GM18505 (cell line): ENCODE data around the gene ZC3H7A.
"Not testable (repeated sequence)": the region's sequence is repeated elsewhere in the genome, so short reads cannot be mapped to it uniquely, and the experiment has no call there.

Experiments
- ATAC-seq: cut with Tn5 transposase; IDR thresholded peaks from one replicate; pipeline ENCODE4 v1.9.1; 2021; ENCODE audit not compliant: unreplicated experiment
- POLR2A ChIP-seq: IDR thresholded peaks from 4 replicates; pipeline ENCODE4 v1.6.1; 2011; ENCODE audit warnings: borderline replicate concordance; ENCODE audit not compliant: insufficient read depth, insufficient read length; ENCODE audit errors: extremely low read depth

Gene ZC3H7A

DNA sequence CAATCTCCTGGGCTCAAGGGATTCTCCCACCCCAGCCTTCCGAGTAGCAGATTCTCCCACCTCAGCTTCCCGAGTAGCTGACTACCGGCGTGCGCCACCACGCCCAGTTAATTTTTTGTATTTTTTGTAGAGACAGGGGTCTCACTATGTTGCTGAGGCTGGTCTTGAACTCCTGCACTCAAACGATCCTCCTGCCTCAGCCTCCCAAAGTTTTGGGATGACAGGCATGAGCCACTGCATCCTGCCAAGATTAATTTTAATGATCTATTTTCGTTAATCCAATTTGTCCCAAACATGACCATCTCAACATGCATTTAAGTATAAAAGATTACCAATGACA is 1.2 kb downstream of the ZC3H7A start:
- no peak for TF ChIP-seq POLR2A
- ATAC-seq: no peak

DNA sequence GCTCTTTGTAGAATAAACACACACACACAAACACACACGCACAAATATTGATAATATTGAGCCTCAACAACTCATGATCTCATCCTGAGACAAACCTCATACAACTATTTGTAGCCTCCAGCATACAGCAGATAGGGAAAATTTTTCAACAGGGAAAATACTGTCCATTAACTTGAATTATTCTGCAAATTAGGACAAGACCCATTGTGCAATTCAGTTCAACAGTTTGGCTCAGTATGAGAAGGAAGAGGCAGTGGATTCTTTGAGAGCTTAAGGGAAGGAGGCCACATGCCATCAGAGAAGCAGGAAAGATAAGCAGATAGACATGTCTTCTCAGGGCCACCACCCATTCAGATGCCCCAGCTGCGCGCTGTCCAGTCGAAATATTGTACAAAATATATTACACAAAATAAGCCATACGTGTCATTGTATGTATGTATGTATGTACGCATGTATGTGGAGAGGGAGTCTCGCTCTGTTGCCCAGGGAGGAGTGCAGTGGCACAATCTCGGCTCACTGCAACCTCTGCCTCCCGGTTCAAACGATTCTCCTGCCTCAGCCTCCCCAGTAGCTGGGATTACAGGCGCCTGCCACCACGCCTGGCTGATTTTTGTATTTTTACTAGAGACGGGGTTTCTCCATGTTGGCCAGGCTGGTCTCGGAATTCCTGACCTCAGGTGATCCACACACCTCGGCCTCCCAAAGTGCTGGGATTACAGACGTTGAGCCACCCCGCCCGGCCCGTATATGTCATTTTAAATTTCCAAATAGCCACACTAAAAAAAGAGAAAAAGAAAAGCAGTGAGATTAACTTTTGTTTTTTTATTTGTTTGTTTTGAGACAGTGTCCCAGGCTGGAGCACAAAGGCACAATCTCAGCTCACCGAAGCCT is 1.8 kb downstream of the ZC3H7A start:
- no peak for ATAC-seq
- no peak for TF ChIP-seq POLR2A

DNA sequence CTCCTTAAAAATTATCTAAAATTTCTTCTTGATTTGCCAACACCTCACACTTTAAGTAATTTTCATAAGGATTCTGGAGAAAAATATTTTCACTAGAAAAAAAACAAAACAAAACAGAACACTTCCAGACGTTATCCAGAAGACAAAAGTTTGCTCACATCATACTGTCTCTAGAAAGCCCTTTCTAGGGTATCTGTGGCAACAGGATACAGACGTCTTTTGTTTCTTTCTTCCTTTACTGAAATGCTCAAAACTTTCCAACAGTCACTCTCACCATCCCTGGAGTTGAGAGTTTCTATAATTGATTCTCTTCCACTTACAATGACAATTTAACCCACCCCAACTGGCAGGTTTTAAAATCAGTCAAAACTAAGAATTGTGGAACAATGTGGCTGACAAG is 2.6 kb downstream of the ZC3H7A start:
- ATAC-seq: no peak
- no peak for TF ChIP-seq POLR2A

- TF ChIP-seq POLR2A: no peak
- ATAC-seq: no peak
These were observed 3.2 kb downstream of the ZC3H7A start for GRCh38 chr16:11793840-11794239.

GRCh38 chr16:11792410-11793241 is 4.4 kb downstream of the ZC3H7A start:
- no peak for ATAC-seq
- TF ChIP-seq POLR2A: no peak

DNA sequence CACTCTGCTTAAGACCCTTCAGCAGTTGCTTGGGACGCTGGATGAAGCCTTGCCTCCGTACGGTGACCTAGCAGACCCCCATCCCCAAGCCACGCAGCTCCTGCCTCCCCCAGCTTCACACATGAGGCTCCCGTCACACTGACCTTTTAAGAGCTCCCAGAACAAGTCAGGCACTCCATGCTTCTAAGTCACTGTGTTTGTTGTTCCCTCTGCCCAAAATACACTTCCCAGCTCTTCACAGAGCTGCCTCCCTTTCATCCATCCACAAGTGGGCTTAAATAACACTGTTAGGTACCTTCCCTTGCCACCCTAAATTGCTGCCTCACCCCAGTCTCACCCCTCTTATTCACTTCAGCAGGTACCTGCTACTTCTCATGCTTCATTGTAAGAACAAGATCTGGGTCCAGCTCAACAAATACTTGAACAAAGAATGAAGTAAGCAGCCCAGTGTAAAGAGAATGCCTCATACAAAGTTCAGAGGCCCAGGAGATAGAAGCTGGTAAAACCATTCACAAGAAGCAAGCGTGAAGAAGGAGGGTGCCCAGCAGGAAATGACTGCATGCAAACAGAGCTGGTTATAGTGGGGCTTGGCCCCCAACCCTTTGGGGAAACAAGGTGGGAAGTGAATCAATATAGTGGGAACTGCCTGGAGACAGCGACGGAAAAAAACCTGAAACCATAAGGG is 5.8 kb downstream of the ZC3H7A start:
- no peak for ATAC-seq
- no peak for TF ChIP-seq POLR2A

- no peak for TF ChIP-seq POLR2A
- ATAC-seq: no peak
These were observed 8.1 kb downstream of the ZC3H7A start for GRCh38 chr16:11788914-11789313.

DNA sequence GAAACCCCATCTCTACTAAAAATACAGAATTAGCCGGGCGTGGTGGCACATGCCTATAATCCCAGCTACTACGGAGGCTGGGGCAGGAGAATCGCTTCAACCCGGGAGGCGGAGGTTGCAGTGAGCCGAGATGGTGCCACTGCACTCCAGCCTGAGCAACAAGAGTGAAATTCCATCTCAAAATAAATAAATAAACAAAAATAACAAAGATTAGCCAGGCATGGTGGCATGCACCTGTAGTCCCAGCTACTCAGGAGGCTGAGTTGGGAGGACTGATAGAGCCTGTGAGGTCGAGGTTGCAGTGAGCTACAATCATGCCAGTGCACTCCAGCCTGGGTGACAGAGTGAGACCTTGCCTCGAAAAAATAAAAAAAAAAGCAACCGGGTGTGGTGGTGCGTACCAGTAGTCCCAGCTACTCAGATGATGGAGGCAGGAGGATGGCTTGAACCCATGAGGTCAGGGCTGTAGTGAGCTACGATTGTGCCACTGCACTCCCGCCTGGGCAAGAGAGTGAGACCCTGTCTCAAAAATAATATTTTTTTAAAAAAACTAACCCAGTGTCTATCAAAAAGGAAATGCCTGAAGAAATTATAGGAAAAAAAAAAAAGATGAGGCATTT is 12.0 kb downstream of the ZC3H7A start:
- not testable (repeated sequence) for ATAC-seq

GRCh38 chr16:11784381-11784780 is 12.7 kb downstream of the ZC3H7A start:
- not testable (repeated sequence) for ATAC-seq

DNA sequence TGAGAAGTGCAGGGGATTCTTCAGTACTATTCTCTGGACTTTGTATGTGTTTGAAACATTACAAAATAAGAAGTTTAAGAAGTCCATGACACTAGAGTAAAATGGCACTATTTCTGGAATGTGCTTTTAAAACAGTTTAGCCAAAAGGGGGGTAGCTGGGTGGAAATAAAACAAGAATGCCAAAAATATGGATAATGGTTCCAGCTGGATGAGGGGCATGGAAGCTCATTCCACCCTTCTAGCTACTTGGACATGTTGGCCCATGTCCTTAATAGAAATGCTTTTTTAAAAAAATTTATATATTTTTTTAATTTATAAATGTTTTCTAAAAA is 13.1 kb downstream of the ZC3H7A start:
- no peak for TF ChIP-seq POLR2A
- no peak for ATAC-seq

GRCh38 chr16:11783319-11784037 is 13.6 kb downstream of the ZC3H7A start:
- peak; percentile 58 for ATAC-seq
- TF ChIP-seq POLR2A: peak; percentile 36

DNA sequence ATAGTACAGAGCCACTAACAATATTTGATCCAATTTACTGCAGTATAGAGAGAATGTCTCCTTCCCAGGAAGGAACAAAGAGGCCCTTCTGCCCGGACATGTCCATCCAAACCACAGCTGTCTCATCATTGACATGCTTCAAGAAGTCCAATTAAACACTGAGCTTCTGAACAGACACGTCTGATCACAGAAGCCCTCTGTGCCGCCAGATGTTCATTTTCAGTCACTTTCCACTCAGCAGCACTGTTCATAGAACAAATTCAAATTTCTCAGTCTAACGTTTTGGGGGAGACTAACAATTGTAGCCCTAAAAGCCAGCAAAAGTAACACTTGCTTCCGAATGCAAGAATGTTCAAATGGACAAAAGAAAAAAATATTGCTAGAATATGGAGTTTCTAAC is 15.3 kb downstream of the ZC3H7A start:
- ATAC-seq: no peak

More for the DNA sequence above, 15.3 kb downstream of the ZC3H7A start:
- no peak for TF ChIP-seq POLR2A
